ENCODE data around the gene DDX56. TPM values are rescaled to one million over a fixed set of nuclear protein-coding genes. Genes with fewer than 3 reads are reported as not detected.

Gene DDX56
- total RNA-seq, 4 donors from 2014 or later = 34.1 to 69.6 (median 50.0) TPM

DNA sequence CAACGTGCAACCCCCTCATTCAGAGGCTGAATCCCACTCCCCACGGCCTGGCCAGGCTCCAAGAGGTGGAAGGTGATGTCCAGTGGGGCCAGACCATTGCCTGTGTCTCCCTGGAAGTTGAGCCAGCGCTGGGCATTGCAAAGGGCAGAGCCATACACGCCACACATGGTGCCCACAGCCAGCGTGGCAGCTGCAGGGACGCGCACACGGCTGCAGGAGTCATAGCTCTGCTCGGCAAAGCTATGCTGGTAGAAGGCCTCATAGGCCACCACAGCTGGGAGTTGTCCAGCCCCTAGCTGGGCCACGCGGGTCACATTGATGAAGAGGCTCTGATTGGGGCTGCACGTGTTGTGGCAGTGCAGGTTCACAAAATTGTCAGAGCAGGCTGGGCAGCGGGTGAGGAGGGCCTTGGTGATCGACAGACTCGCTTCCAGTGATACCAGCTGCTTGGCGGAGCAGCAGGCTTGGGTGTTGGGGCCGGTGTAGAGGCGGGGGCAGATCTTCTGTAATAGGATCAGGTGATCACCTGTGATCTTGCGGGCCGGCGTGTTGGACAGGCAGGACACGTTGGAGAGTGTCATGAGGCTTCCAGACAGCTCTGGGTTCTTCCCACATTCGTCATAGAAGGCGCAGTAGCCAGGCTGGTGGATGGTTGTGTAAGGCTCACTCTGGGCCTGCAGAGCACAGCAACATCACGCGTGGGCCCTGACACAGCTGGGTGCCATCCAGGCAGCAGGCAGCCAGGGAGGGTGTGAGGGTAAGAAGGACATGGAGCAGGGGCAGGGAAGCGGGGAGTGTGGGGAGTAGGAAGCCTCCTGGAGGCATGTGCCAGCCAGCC lies 33.8 kb downstream of the DDX56 start:
- WGBS, 2 donors = 81 to 87% methylated on average over 11 to 21 of the region's 27 CpGs
- Histone ChIP-seq H3K9me3 (no peaks in the 10 kb centered on the region), H3K27ac (no peak overlapping the region), H3K4me1 (peaks cover 15 to 35% (median 15%) of the 10 kb centered on the region in 3 donors), H3K27me3 (no peaks in the 10 kb centered on the region), H3K4me3 (no peak overlapping the region), H3K36me3 (no peaks in the 10 kb centered on the region)
- TF ChIP-seq POLR2A (IDR thresholded peaks at IDR 0.05) = no peak
- TF ChIP-seq, protein P1, sequence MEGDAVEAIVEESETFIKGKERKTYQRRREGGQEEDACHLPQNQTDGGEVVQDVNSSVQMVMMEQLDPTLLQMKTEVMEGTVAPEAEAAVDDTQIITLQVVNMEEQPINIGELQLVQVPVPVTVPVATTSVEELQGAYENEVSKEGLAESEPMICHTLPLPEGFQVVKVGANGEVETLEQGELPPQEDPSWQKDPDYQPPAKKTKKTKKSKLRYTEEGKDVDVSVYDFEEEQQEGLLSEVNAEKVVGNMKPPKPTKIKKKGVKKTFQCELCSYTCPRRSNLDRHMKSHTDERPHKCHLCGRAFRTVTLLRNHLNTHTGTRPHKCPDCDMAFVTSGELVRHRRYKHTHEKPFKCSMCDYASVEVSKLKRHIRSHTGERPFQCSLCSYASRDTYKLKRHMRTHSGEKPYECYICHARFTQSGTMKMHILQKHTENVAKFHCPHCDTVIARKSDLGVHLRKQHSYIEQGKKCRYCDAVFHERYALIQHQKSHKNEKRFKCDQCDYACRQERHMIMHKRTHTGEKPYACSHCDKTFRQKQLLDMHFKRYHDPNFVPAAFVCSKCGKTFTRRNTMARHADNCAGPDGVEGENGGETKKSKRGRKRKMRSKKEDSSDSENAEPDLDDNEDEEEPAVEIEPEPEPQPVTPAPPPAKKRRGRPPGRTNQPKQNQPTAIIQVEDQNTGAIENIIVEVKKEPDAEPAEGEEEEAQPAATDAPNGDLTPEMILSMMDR (IDR thresholded peaks at IDR 0.05) = no peak
- DNase-seq = no peak
- intact Hi-C loops (cut with DNase I) = no loop called here

DNA sequence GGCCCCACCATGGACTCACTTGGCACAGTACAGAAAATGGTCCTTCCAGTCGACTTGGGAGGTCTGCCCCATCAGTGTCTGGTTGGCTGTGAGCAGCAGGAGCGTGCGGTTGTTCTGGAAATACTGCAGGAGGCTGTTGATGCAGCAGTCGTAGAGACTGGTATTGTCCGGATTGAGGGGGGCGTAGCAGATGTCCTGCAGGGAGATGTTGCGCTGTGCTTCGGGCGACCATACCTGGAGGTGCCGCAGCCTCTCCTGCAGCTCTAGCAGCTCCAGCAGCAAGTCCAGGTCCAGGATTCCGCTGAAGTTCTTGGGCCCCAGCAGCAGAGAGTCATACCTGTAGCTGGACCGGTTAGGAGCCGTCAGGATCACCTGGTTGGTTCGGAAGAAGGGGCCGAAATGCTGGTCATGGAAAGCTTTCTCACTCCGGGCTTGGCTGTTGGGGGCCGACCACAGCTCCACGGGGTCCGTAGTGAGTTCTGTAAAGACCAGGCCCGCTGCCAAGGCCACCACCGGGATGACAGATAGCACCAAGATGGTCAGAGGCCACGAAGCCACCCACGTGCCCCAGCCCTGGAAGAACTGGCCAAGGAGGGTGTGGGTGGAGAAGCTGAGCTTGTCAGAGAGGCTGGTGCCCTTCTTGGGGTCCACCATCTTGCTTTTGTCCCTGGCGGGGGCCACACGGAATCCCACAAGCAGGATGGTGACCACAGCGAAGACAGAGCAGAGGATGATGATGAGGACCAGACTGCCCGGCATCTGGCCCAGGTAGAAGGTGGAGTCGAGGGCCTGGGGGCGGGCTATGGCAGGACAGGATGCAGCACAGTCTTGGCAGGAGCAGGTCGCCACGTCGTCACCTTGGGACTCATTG lies 34.7 kb downstream of the DDX56 start:
- intact Hi-C loops (cut with DNase I) = no loop called here
- H3K4me3 ChIP-seq = no peak overlapping the region
- DNase-seq = no peak
- H3K27me3 ChIP-seq = no peaks in the 10 kb centered on the region
- no peaks in the 10 kb centered on the region for H3K9me3 ChIP-seq
- H3K36me3 ChIP-seq = no peaks in the 10 kb centered on the region
- H3K27ac ChIP-seq = no peak overlapping the region
- TF ChIP-seq POLR2A (IDR thresholded peaks at IDR 0.05) = no peak
- TF ChIP-seq, protein P1 (IDR thresholded peaks at IDR 0.05) = no peak
- WGBS, 2 donors = 91% methylated on average over 15 of the region's 32 CpGs; no CpG with 5 or more reads in 1 of the 2 donors
- H3K4me1 ChIP-seq = peaks cover 11 to 27% (median 15%) of the 10 kb centered on the region in 3 donors

DNA sequence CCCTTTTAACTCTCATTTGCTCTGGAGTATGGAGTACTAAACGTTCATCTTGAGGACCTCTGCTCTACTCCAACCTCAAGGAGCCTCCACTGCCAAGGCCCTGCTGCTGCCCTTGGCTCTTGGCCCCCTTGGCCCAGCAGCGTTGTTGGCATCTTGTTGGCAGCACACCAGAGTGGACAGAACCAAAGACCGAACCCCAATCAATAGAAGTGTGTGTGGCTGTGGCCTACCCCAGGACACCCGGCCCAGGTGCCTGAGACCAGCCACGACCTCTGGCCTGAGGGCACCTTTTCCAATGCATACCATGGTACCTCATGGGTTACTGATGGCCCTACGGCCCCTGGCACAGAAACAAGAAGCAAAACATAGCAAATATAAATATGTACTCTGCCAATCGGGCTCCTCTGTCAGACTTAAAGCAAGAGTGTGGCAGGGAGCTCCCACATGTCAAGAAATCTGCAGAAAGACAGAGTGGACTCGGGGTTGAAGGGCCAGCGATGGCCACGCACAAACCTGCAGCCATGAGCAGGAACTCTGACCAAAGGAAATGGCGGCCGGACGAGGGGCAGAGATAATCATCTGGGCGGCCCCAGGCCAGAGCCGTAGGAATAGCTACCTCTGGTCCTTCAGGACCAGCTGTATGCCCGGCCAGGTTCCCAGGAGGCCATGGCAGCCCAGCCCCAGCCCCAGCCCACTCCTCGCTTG lies 35.5 kb downstream of the DDX56 start:
- Histone ChIP-seq H3K4me3 (no peak overlapping the region), H3K27me3 (no peaks in the 10 kb centered on the region), H3K9me3 (no peaks in the 10 kb centered on the region), H3K4me1 (peaks cover 7 to 20% (median 11%) of the 10 kb centered on the region in 3 donors), H3K36me3 (no peaks in the 10 kb centered on the region), H3K27ac (no peak overlapping the region)
- WGBS, 2 donors = 82 to 83% methylated on average over 9 to 10 of the region's 17 CpGs
- no peak for DNase-seq
- intact Hi-C loops (cut with DNase I) = no loop called here
- TF ChIP-seq, protein P1 (IDR thresholded peaks at IDR 0.05) = no peak
- no peak for TF ChIP-seq POLR2A (IDR thresholded peaks at IDR 0.05)

DNA sequence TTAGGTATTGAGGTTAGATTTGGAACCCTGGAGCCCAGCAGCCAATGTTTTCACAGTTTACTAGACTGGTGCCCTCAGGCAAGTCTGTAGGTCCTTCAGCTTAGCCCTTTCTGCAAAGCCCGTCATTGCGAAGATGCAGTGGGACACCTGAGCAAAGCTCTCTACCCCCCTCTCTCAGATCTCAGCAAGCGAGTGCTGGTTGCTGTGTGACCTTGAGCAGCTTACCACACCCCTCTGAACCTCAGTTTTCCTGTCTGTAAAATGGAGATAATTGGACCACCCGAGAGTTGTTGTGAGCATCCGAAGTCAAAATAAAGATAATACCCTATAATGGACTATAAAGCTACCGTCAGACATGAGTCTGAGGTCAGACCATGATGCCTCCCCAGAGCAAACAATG lies 36.3 kb downstream of the DDX56 start:
- WGBS, 2 donors = 90 to 92% methylated on average over 2 to 6 of the region's 6 CpGs
- no peak for DNase-seq
- TF ChIP-seq POLR2A (IDR thresholded peaks at IDR 0.05) = no peak
- TF ChIP-seq, protein P1 (IDR thresholded peaks at IDR 0.05) = no peak
- H3K27me3 ChIP-seq = no peaks in the 10 kb centered on the region
- H3K4me1 ChIP-seq = peaks cover 2 to 12% (median 6%) of the 10 kb centered on the region in 3 donors
- intact Hi-C loops (cut with DNase I) = no loop called here
- no peak overlapping the region for H3K4me3 ChIP-seq
- no peaks in the 10 kb centered on the region for H3K36me3 ChIP-seq
- H3K9me3 ChIP-seq = no peaks in the 10 kb centered on the region
- H3K27ac ChIP-seq = no peak overlapping the region

Data from esophagus squamous epithelium (tissue), 5 donors.